Measurements from ENCODE around the gene CARD10.

CARD10 gene

GRCh38 chr22:37487571-37487970 is 31.6 kb downstream of the CARD10 start:
- no peak for DNase-seq (ENCODE audit: low read depth, low spot score)

- no peak for DNase-seq (ENCODE audit: low read depth, low spot score)
Observed at GRCh38 chr22:37487129-37487528, 32.1 kb downstream of the CARD10 start.

GRCh38 chr22:37486224-37486845 is 32.9 kb downstream of the CARD10 start, which contains the start of gene MFNG:
Gene MFNG, minus strand, starts transcription at chr22:37486384. Its CDS starts 207 bp downstream, at chr22:37486177.
- no peak for DNase-seq (ENCODE audit: low read depth, low spot score)

GRCh38 chr22:37485395-37486223 is 33.6 kb downstream of the CARD10 start:
- no peak for DNase-seq (ENCODE audit: low read depth, low spot score)

- no peak for DNase-seq (ENCODE audit: low read depth, low spot score)
Observed at GRCh38 chr22:37484480-37485394, 34.5 kb downstream of the CARD10 start.

- no peak for DNase-seq (ENCODE audit: low read depth, low spot score)
Observed at GRCh38 chr22:37483050-37483449, 36.2 kb downstream of the CARD10 start.

GRCh38 chr22:37482244-37482643 is 37.0 kb downstream of the CARD10 start:
- DNase-seq (ENCODE audit: low read depth, low spot score) = no peak

GRCh38 chr22:37481347-37481907 is 37.8 kb downstream of the CARD10 start:
- no peak for DNase-seq (ENCODE audit: low read depth, low spot score)

GRCh38 chr22:37480387-37481346 is 38.5 kb downstream of the CARD10 start:
- no peak for DNase-seq (ENCODE audit: low read depth, low spot score)

GRCh38 chr22:37479196-37479595 is 40.0 kb downstream of the CARD10 start:
- DNase-seq (ENCODE audit: low read depth, low spot score) = no peak

GRCh38 chr22:37476389-37477329 is 42.6 kb downstream of the CARD10 start:
- DNase-seq (ENCODE audit: low read depth, low spot score) = no peak

GRCh38 chr22:37474447-37475090 is 44.6 kb downstream of the CARD10 start:
- DNase-seq (ENCODE audit: low read depth, low spot score) = no peak

- DNase-seq (ENCODE audit: low read depth, low spot score) = no peak
Observed at GRCh38 chr22:37473437-37473946, 45.7 kb downstream of the CARD10 start.

- DNase-seq (ENCODE audit: low read depth, low spot score) = no peak
Observed at GRCh38 chr22:37472418-37473006, 46.7 kb downstream of the CARD10 start.

- DNase-seq (ENCODE audit: low read depth, low spot score) = no peak
Observed at GRCh38 chr22:37471727-37472417, 47.3 kb downstream of the CARD10 start.

GRCh38 chr22:37470087-37470445 is 49.1 kb downstream of the CARD10 start:
- DNase-seq (ENCODE audit: low read depth, low spot score) = no peak

- no peak for DNase-seq (ENCODE audit: low read depth, low spot score)
Observed at GRCh38 chr22:37469416-37470086, 49.7 kb downstream of the CARD10 start.
